OCI-LY3 (cell line): Measurements from ENCODE around the gene ATP8B1.

Experiments used
- H2AFZ ChIP-seq: fragments of 200-600, 300-600 bp; shearing (Covaris generic); 2 replicates; pipeline ENCODE4 v1.6.0; 2014; ENCODE audit warnings: antibody characterized with exemption, low read depth, low read length
- H3K27ac ChIP-seq: fragments of 200-600, 300-600 bp; sonication (generic); 2 replicates; pipeline ENCODE4 v1.5.1; 2014; ENCODE audit warnings: mild to moderate bottlenecking, low read length, moderate library complexity, mixed read lengths
- H3K27me3 ChIP-seq: fragments of 200-600, 300-600 bp; sonication (generic); 2 replicates; pipeline ENCODE4 v1.6.1; 2014; ENCODE audit warnings: low read depth, low read length, mixed read lengths
- H3K36me3 ChIP-seq: fragments of 200-600, 300-600 bp; sonication (generic); replicated peaks from 2 replicates; pipeline ENCODE3; 2014; ENCODE audit warnings: low read depth, low read length, mixed read lengths
- H3K4me1 ChIP-seq: fragments of 300-600, 200-600 bp; sonication (generic); 2 replicates; pipeline ENCODE4 v1.6.1; 2014; ENCODE audit warnings: low read length, mixed read lengths
- H3K4me2 ChIP-seq: fragments of 200-600, 300-600 bp; sonication (generic); 2 replicates; pipeline ENCODE4 v1.6.1; 2014; ENCODE audit warnings: low read length, mixed read lengths
- H3K4me3 ChIP-seq: fragments of 300-600, 200-600 bp; sonication (generic); 2 replicates; pipeline ENCODE4 v1.5.1; 2014; ENCODE audit warnings: antibody characterized with exemption, mild to moderate bottlenecking, low read length, moderate library complexity
- H3K79me2 ChIP-seq: fragments of 300-600, 200-600 bp; shearing (Covaris generic); 2 replicates; pipeline ENCODE4 v1.6.1; 2014; ENCODE audit warnings: mild to moderate bottlenecking, low read length, mixed read lengths
- H3K9ac ChIP-seq: fragments of 300-600, 200-600 bp; shearing (Covaris generic); 2 replicates; pipeline ENCODE4 v1.6.0; 2014; ENCODE audit warnings: mild to moderate bottlenecking, low read length, moderate library complexity
- H3K9me3 ChIP-seq: fragments of 200-600, 300-600 bp; shearing (Covaris generic); 2 replicates; pipeline ENCODE4 v1.6.1; 2014; ENCODE audit warnings: low read length, mixed read lengths; ENCODE audit not compliant: insufficient read depth
- H4K20me1 ChIP-seq: fragments of 200-600, 300-600 bp; sonication (generic); 2 replicates; pipeline ENCODE4 v1.6.1; 2016; ENCODE audit warnings: low read length, mixed read lengths; ENCODE audit not compliant: insufficient read depth
- CTCF ChIP-seq: fragments of 200-600, 300-600 bp; sonication (generic); IDR thresholded peaks from 2 replicates; pipeline ENCODE4 v1.5.1; 2014; ENCODE audit warnings: antibody characterized with exemption, low read length, low read depth
- EZH2phosphoT487 ChIP-seq: fragments of 200-600 bp; shearing (Covaris generic); IDR thresholded peaks from 2 replicates; pipeline ENCODE4 v1.6.1; 2018; ENCODE audit warnings: antibody characterized with exemption, mixed run types, low read depth

The ATP8B1 gene

GRCh38 chr18:57640749-57641148, 162.4 kb downstream of the ATP8B1 start:
- no peak overlapping the region for H3K27ac ChIP-seq
- H3K9me3 ChIP-seq, result no peaks in the 10 kb centered on the region
- H3K36me3 ChIP-seq, result peaks cover 8% of the 10 kb centered on the region
- no peak overlapping the region for H3K4me3 ChIP-seq
- no peaks in the 10 kb centered on the region for H3K4me1 ChIP-seq
- H3K9ac ChIP-seq, result no peak overlapping the region
- no peak overlapping the region for H2AFZ ChIP-seq
- peaks cover 8% of the 10 kb centered on the region for H3K79me2 ChIP-seq
- H3K4me2 ChIP-seq, result no peak overlapping the region
- no peaks in the 10 kb centered on the region for H3K27me3 ChIP-seq
- no peak for TF ChIP-seq EZH2phosphoT487
- no peak for TF ChIP-seq CTCF
- H4K20me1 ChIP-seq, result no peaks in the 10 kb centered on the region

- Histone ChIP-seq H3K27me3 (no peaks in the 10 kb centered on the region), H2AFZ (no peak overlapping the region), H3K4me3 (no peak overlapping the region), H3K9ac (no peak overlapping the region), H3K79me2 (peaks cover 6% of the 10 kb centered on the region), H3K4me2 (no peak overlapping the region), H4K20me1 (no peaks in the 10 kb centered on the region), H3K9me3 (no peaks in the 10 kb centered on the region), H3K4me1 (no peaks in the 10 kb centered on the region; the same call in 1 of the 2 replicates), H3K27ac (no peak overlapping the region), H3K36me3 (peaks cover 8% of the 10 kb centered on the region)
- TF ChIP-seq CTCF (no peak), EZH2phosphoT487 (no peak)
Measured at GRCh38 chr18:57640236-57640635, 162.9 kb downstream of the ATP8B1 start.

- H3K36me3 ChIP-seq, result peaks cover 8% of the 10 kb centered on the region
- H4K20me1 ChIP-seq, result no peaks in the 10 kb centered on the region
- peaks cover 7% of the 10 kb centered on the region for H3K79me2 ChIP-seq
- H3K4me3 ChIP-seq, result no peak overlapping the region
- no peak overlapping the region for H3K4me2 ChIP-seq
- no peak for TF ChIP-seq CTCF
- TF ChIP-seq EZH2phosphoT487, result no peak
- H3K27me3 ChIP-seq, result no peaks in the 10 kb centered on the region
- no peak overlapping the region for H2AFZ ChIP-seq
- no peak overlapping the region for H3K27ac ChIP-seq
- no peak overlapping the region for H3K9ac ChIP-seq
- H3K4me1 ChIP-seq, result peaks cover 8% of the 10 kb centered on the region
- no peaks in the 10 kb centered on the region for H3K9me3 ChIP-seq
Measured at GRCh38 chr18:57635003-57635822, 167.9 kb downstream of the ATP8B1 start.

GRCh38 chr18:57631697-57632096, 171.4 kb downstream of the ATP8B1 start:
- H3K4me2 ChIP-seq, result peak overlapping the region; percentile 68
- H3K27ac ChIP-seq, result 0 out of 2 replicates have a peak overlapping the region, but pooled peaks have one; percentile 80
- H3K4me1 ChIP-seq, result peaks cover 12% of the 10 kb centered on the region
- H3K9me3 ChIP-seq, result no peaks in the 10 kb centered on the region
- peak overlapping the region; percentile 90; the same call in 1 of the 2 replicates for H3K4me3 ChIP-seq
- TF ChIP-seq CTCF (no peak), EZH2phosphoT487 (no peak)
- no peaks in the 10 kb centered on the region for H4K20me1 ChIP-seq
- peaks cover 5% of the 10 kb centered on the region for H3K36me3 ChIP-seq
- H3K27me3 ChIP-seq, result no peaks in the 10 kb centered on the region
- H2AFZ ChIP-seq, result no peak overlapping the region
- peaks cover 7% of the 10 kb centered on the region for H3K79me2 ChIP-seq
- peak overlapping the region; percentile 98; the same call in 1 of the 2 replicates for H3K9ac ChIP-seq
